GM21360 (cell line): ENCODE results near the gene PCDH1.
A peak's percentile ranks its signal among the peaks of the same experiment; 100 is the strongest.

ENCODE experiments used
- ATAC-seq: cut with Tn5 transposase; IDR thresholded peaks from one replicate; pipeline ENCODE4 v1.9.1; 2021; ENCODE audit warnings: mild to moderate bottlenecking, moderate library complexity; ENCODE audit not compliant: unreplicated experiment

PCDH1 gene

DNA sequence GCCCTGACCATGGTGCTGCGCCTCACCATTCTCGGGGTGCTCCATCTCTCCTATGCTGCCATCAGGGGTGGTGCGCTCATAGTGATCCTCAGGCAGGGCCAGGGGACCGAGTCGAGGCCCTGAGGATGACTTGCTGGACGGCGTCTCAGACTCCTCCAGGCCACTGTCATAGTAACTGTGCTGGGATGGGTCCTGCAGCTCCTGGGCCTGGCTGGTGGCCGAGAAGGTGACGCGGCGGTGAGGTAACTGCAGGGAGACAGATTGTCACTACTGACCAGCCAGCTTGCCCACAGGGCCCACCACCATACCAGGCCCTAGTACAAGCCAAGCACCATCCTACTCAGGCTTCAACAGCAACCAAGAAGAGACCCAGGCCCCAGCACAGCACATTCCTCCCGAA is 21.0 kb downstream of the PCDH1 start:
- ATAC-seq = no peak

DNA sequence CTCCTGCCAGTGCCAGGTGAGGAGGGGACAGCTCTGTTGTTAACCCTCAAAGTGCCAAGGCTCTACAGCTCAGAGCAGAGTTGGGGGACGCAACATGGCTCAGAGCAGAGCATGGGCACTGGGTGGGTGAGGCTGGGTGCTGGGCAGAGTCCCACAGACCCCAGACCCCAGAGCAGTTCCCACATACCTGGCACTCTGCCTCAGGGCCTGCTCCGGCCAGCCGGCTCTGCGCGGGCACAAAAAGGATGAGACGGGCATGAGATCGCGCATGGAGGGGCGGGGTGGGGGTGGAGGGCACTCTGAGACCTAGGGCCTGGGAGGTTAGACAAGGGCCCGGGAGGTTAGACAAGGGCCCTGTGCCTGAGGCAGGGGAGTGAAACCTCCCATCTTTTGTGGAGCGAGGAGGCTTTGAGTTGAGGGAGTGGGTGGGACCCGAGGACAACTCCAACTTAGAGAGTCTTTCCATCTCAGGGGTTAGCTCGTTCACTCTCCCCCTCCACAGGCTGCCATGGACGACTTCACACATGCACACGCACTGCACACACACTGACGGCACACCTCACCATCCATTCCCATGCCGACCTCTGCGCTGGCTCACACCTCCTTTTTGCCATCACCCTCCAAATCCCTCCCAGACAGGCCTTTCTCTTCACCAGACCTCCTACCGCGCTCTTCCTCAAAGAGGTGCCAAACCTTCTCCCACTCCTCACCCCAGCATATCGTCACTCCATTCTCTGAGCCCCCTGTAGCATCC is 22.0 kb downstream of the PCDH1 start:
- ATAC-seq = no peak

DNA sequence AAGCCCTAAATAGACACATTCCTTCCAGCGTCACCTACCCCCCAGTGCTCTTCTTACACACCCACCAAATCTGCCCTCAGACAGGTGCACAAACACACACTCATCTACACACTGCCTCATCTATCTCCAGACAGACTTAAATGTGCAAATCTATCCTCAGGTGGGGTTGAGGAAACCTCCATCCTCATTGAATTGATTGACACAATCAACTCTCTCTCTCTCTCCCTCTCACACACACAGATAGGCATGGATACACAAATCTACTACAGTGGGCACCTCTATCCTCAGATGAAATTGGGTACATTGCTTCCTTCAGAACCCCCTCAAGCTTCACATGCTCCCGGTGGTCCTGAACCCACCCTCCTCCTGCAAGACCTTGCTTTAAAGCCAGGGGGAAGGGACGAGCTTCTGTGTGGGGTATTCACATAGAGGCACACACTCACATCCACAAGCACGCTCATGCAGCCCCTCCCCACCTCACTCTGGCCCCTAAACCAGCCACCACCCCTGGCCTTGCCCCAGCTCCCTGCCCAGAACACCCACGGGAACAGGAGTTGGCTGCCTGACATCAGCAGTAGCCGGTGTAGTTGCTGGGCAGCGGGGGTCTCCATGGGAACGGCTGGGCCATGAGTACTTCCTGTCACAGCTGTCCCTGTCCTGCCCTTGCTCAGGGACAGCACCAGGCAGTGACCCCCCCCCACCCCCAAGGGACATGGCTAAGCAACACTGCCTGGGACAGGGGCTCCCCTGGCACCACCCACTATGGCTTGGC is 22.8 kb downstream of the PCDH1 start:
- ATAC-seq = no peak

DNA sequence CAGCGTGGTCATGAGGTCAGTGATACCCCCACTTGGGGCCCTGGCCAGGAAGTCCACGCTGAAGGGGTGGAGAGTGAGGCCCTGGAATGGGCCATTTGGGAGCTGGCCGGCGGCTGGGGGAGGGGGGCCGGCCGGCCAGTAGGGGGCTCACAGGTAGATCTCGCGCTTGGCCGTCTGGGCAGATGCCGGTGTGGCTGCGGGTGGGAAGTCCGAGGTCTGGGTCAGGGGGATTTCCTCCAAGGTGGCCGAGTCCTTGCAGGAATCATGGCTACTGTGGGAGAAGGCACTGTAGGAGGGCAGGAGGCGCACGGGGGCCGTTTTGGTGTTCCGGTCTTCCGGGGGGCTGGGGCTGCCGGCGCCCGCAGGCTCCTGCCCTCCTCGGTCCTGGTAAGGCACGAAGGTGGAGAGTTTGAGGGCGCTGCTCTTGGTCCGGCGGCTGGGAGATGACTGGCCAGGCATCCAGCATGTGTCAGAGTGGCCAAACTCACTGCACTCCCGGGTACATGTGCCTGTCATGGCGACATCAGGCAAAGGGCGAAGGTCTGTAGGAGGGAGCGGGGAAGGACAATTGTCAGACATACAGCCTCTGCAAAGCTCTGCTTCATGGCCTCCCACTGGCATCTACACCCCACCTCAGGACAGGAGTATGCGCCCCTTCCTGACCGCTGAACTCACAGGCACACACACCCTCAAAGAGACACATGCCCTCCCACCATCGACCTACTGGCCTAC is 24.1 kb downstream of the PCDH1 start:
- ATAC-seq = no peak

DNA sequence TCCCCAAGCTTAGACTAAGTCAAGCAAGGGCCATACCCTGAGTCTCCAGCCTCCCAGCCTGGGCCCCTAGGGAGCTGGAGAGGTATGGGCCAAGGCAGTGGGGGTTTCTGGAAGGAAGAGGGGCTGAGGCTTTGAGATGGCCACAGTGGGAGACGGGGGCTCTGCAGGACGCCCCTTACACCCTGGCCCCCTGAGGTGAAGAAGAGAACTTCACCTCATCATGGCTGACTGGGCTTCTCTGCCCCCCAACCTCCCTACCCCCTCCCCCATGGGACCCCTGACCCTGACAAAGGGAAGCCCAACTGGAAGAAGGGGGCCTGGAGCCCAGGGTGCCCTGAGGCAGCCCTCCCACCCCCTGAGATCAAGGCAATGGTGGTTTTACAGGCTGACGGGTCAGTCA is 25.8 kb downstream of the PCDH1 start:
- no peak for ATAC-seq

DNA sequence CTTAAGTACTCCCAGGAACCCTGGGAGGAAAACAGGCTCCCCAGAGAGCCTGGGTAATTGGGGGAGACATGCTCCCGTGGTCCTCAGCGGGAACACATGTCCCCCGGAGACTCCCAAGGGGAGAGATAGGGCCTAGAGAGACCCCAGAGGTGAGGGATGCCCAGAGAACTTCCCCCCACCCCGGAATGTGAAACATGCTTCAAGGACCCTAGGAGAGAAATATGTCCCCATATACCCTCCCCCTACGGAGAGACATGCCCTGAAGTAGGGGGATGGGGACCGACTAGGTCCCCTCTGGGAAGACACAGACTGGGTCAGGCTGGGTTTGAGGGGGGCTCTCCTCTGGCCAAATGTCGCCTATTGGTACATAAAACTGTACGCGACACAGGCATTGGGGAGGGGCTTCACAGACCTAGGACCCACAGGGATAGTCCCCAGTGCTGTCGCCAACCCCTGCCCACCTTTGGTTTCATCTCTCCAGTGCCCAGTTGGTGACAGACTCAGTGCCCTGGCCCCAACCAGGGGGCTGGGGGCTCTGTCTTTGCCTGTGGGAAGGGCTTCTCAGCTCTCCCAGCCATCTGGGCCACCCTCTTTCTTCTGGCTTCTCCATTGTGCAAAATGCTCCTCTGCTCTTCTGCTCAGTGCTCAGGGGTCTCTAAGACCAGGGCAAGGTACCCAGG is 26.9 kb downstream of the PCDH1 start:
- ATAC-seq = no peak

DNA sequence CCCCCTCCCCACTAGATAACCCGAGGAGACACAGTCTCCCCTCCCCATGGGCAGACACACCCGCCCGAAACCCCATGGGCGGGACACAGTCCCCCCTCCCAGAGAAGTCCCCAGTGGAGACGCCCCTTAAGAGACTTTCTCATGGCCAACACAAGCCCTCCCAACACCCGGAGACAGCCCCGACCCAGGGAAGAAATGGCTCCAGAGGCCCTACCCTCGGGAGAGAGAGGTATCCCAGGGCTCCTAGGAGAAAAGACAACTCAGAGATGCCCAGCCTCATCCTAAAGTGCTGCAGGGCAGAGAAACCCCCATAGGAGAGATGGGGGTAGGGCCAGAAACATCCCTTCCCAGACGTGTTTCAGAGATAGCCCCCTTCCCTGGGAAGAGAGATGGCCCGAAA is 27.4 kb downstream of the PCDH1 start:
- no peak for ATAC-seq

DNA sequence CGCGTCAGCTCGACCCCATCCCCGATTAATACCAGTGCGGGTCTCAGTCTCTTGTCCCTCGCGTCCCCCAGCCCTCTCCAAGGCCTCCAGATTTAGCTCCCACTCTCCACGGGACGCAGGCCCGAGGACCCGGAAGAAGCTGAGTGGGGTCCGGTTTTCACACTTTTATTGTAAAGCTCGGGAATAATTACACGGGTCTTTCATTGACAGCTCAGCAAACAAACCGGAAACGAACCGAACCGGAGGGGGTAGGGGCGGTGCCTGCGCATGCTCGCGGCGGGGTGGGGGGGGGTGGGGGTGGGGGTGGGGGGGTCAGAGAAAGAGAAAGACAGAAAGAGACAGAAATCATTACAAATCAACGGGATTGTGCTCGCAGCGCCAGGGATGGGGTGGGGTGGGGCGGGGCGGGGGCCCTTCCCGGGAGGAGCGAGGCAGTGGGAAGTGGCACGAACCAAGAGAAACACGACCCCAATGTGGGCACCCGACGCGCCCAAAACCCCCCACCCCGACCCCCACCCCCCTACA is 27.9 kb downstream of the PCDH1 start:
- no peak for ATAC-seq

DNA sequence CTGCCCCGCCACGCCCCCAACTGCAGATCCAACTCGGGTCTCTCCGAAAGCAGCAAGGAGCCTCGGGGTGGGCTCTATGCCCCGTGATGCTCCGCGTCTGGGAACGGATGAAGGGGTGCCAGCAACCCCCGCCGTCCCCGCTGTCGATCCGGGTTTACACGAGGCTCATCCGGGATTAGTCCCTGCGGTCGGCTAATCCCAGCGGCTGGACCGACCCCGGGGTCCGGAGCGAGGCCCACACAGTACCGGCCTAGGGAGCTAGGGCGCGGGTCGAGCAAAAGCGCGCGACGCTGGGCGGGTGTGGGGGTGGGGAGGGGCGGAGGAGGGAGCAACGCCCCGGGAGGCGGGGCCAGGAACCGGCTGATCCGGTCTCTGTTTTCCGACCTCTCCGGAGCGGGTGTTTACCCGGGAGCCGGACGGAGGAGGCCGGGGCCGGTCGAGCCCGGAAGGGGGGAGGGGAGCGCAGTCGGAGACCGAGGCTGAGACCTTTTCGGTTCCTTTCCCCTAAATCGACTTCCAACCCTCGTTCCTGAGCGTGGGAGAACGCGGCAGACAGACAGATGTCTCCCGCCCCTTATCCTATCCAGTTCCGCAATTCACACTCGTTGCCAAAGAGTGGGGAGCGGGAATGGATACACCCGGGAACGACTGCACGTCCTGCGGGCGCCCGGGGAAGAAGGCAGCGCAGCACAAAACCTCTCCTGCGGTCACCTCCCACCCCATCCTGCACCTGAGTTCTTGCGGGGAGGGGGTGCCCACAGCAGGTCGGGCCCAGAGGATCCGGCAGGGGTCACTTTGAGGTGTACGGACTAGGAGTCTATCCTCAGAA is 28.6 kb downstream of the PCDH1 start:
- peak; percentile 70 for ATAC-seq

DNA sequence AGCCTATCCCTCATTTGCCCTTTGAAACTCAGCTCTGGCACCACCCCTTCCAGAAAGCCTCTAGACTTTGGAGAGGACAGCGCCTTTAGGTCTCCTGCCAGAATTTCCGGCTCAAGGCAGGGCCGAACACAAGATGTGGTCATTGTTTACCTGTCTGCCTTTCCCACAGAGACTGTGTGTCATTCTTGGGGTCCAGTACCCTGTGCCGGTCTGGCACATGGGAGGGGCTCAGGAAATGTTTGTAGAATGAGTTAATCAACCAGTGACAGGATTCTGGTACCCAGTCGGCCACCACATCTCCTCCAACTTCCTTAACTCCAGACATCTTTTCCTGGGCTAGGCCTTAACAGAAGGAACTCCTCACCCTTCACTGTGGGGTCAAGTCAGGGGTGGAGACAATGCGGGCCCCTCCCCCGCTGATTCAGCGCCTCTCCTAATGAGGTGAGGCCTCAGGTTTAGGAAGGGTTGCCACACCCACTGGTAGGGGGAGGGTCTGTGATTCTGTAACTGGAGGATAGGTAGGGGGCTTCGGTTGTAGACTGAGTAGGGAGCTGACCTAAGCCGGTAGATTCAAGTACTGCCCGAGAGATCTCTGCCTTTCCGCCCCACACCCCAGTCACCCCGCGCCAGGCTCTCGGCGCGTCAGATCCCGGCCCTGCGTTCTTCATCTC is 29.3 kb downstream of the PCDH1 start:
- ATAC-seq = peak; percentile 31

DNA sequence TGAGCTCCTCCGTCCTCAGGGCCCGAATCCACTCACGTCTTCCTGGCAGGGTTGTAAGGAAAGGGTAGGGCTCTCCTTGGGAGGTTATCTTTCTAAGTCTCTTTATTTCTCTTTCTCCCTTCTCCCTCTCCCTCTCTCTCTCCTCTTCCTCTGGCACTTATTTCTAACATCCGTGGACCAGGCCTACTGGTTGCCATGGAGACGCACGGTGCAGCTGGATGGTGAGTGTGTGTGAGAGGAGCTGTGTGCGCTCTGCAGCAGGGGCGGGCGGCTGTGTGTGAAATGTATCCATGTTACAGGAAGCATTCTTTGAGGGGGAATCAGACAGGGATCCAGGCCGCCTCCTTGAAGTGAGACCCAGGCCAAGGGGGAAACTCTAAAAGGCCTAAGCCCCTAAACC is 32.2 kb downstream of the PCDH1 start:
- ATAC-seq = no peak

DNA sequence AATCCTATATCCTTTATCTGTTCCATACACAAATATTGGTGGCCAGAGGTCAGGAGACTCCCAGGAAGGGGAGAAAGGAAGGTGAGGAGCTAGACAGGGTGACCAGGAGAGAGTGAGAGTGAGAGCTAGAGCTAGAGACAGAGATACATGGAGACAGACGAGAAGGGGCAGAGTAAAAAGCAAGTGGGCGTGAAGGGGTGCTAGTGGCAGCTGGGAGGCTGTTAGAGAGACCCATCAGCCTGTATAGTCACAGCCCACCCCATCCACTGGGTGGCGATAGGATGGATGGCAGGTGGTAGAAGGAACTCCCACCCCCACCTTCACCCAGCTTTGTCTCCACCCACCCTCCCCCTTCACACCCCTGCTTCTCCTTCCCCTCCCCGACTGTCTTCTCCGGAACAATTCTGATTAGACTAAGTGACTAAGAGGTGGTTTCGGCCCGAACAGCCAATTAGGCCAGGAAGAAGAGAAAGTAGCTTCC is 32.8 kb downstream of the PCDH1 start:
- ATAC-seq = no peak

DNA sequence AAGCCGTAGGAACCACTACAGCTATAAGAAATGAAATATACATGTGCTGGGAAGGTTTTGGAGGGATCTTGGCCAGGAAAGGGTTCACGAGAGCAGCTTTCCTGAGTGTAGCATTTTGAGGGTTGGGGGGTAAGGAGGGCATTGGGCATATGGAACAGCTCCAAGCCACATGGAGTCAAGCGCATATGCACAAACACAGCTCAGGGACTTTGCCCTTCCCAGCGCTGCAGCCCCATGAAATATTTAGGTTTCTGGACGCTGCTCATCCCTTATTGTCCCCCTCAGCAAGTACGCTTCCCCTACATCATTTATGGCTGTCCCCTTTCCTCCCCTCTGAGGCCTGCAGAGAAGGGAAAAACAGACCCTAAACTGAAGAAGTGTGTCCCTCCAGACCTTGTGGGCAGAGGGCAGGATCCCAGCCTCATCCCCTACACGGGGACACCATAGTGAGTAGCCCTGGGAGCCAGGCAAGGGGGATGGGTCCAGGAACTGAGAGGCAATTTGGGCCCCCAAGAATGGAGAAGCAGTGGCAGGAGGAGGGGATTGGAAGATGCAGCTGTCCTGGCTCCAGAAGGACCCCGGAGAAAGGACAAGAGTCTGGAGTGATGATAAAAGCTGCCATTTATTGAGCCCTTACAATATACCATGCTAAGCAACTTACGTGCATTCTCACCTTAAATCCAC is 33.7 kb downstream of the PCDH1 start:
- ATAC-seq = no peak

DNA sequence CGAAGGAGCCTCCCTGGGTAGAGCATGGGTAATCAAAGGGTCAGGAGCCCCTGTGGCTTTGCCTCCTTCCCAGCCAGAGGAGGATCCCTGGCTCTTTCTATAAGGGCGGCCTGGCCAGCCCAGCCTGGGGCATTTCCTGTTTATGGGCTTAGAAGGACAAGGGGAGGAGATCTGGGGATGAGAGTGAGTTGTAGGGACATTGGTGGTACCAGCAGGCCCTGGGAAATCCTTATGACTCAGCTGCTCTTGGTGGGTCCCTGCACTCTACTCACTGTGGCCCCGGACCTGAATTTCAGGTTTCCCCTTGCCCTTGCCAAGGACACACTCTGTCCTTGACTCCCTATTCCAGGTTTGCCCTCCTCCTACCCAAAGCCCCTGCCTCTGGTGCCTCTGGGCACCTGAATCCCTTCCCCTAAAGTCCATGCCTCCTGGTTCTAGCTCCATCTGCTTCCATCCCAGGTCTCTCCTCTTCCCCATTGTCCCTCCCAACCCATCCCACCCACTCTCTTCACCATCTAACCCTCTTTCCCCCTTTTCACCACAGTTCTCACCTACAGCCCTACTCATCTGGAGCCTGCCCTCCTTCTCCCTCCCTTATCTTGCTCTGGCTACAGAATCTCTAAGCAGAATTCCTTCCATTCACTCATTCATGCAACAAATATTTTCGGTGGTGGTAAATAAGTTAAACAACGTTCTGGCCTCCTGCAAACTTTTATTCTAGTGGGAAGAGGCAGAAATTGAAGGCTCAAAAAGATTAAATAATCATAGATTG is 34.9 kb downstream of the PCDH1 start:
- ATAC-seq = no peak

DNA sequence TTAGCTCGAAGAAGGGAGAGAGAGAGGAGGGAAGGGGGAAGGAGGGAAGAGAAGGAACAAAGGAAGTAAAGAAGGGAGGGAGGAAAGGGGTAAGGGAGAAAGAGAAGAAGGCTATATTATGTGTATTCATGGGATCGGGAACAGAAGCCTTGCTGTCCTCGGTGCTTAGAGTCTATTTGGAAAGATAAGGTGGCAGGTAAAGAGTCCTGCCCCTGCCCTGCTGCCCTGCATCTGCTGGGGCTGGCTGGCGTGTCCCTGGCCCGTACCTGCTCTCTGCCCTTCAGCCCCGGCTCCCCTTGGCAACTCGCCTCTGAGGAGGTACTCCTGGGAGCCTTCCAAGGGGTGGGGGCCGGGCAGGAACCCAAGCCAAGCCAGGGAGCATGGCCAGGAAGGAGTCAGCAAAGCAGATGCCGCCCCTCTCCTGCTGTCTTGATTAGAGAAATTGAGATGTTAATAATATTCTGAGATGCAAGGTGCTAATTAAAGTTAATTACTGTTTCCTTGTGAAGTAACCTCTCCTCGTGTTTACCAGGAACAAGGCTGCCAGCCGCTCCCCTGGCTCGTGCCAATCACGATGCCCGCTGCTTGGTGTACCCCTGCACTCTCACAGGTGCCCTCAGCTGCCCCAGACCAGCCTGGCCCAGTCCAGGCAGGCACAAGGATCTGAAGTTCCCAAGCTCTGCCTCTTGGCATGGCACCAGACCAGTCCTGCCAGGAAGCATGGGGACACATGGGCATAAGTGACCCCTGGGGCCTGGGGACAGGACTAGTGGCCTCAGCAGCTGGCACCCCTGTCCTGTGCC is 36.6 kb downstream of the PCDH1 start:
- no peak for ATAC-seq

DNA sequence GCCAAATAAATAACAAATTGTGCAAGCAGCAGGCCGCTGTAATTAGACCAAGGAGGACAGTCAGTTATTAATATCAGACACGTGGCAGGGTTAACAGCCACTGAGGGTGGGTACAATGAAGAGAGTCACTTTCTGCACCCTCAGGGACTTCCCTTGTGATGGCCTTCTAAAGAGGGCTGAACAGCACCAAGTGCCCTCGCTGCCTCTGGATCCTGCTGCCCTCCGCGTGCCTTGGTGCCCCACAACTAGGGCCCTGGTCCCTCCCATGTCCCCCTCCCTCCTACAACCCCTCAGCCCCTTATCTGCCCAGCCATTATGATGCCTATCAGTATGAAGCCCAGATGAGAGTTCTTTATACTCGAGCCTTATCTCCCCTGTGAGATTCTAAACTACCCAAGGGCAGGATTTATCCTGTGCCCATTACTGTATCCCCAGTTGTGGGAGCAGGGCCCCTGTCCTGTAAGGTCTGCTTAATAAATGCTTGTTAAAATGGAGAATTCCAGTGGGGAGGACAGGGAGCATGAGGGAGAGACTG is 37.3 kb downstream of the PCDH1 start:
- no peak for ATAC-seq

DNA sequence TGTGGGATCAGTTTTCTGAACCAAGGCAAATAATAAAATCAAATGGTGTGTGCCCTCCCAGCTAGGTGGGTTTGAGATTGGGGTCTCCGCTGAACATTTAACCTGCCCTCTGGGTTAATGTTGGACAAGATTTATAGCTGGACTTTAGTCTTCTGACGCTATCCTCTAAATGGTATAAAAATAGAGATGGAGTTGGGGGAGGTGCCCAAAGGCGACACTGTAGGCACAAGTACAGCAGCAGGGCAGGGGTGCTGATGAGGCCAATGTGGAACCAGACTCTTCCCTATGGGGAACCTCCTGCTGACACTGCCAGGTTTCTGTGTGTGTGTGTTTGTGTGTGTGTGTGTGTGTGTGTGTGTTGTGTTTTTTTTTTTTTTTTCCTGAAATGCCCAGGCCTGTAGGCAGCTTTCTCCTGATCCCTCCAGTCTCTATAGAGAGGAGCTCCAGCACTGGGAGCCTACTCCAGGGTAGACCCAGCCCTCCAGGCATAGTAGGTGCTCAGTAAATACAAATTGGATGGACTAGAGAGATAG is 37.9 kb downstream of the PCDH1 start:
- no peak for ATAC-seq
